CD4-positive, alpha-beta T cell treated with Interferon gamma for 1 hour (primary cell): Measurements from ENCODE around the gene WFIKKN1.

ENCODE experiments used
- DNase-seq: peaks from one replicate; pipeline ENCODE4 v3.0.0-alpha.2; 2020

WFIKKN1 gene

GRCh38 chr16:675884-676564, 45.2 kb downstream of the WFIKKN1 start:
- DNase-seq = no peak

- DNase-seq = no peak
Observed at GRCh38 chr16:676565-676902, 45.7 kb downstream of the WFIKKN1 start.

- DNase-seq = no peak
Observed at GRCh38 chr16:676913-677312, 46.1 kb downstream of the WFIKKN1 start.

GRCh38 chr16:677316-678190, 46.8 kb downstream of the WFIKKN1 start:
- DNase-seq = no peak

GRCh38 chr16:678209-678857, 47.5 kb downstream of the WFIKKN1 start:
- DNase-seq = no peak

- peak; percentile 56 for DNase-seq
Observed at GRCh38 chr16:678858-679813, 48.4 kb downstream of the WFIKKN1 start.

- peak; percentile 83 for DNase-seq
Observed at GRCh38 chr16:679814-680624, 49.2 kb downstream of the WFIKKN1 start, which contains the start of gene STUB1. Gene STUB1, plus strand, starts transcription at chr16:680410. Its CDS starts 116 bp downstream, at chr16:680526.

GRCh38 chr16:680625-680945, 49.8 kb downstream of the WFIKKN1 start:
- DNase-seq = no peak

- DNase-seq = no peak
Observed at GRCh38 chr16:680967-681745, 50.4 kb downstream of the WFIKKN1 start.

- no peak for DNase-seq
Observed at GRCh38 chr16:681746-682427, 51.1 kb downstream of the WFIKKN1 start.

- no peak for DNase-seq
Observed at GRCh38 chr16:682493-683395, 52.0 kb downstream of the WFIKKN1 start.

- no peak for DNase-seq
Observed at GRCh38 chr16:683396-684070, 52.7 kb downstream of the WFIKKN1 start.
